GM23338 (cell line): ENCODE data around the gene MPO. TPM values are rescaled to one million over a fixed set of nuclear protein-coding genes. Genes with fewer than 3 reads are reported as not detected.

Experiments
- ATAC-seq: fragments of 200-7000 bp; cut with Tn5 transposase; 3 replicates; pipeline ENCODE4 v1.9.1; 2020
- DNase-seq: peaks from one replicate; pipeline ENCODE4 v3.0.0-alpha.2; 2015; ENCODE audit warnings: low spot score
- H2AFZ ChIP-seq: fragments of 200-600 bp; sonication (generic); 2 replicates; pipeline ENCODE4 v1.8.0; 2016; ENCODE audit warnings: antibody characterized with exemption, mild to moderate bottlenecking, moderate library complexity
- H3F3A ChIP-seq: fragments of 200-600 bp; sonication (generic); replicated peaks from 2 replicates; pipeline ENCODE4 v1.8.0; 2017; ENCODE audit warnings: antibody characterized with exemption, mixed run types, low read depth
- H3K27ac ChIP-seq: fragments of 200-600 bp; sonication (generic); 2 replicates; pipeline ENCODE4 v1.6.1; 2016; ENCODE audit warnings: low read depth
- H3K27me3 ChIP-seq: fragments of 200-600 bp; sonication (generic); 2 replicates; pipeline ENCODE4 v1.8.0; 2016; ENCODE audit warnings: mild to moderate bottlenecking, mixed run types, moderate library complexity; ENCODE audit not compliant: insufficient read depth
- H3K36me3 ChIP-seq: fragments of 200-600 bp; sonication (generic); 2 replicates; pipeline ENCODE4 v1.8.0; 2016; ENCODE audit warnings: mild to moderate bottlenecking; ENCODE audit not compliant: insufficient read depth
- H3K4me1 ChIP-seq: fragments of 200-600 bp; sonication (generic); 2 replicates; pipeline ENCODE4 v1.8.0; 2016; ENCODE audit warnings: mild to moderate bottlenecking, moderate library complexity; ENCODE audit not compliant: insufficient read depth
- H3K4me2 ChIP-seq: fragments of 200-600 bp; sonication (generic); 2 replicates; pipeline ENCODE4 v1.7.1; 2017; ENCODE audit warnings: mixed run types
- H3K4me3 ChIP-seq: fragments of 200-600 bp; sonication (generic); 2 replicates; pipeline ENCODE4 v1.6.1; 2016; ENCODE audit warnings: mixed run types
- H3K79me2 ChIP-seq: fragments of 200-600 bp; sonication (generic); replicated peaks from 2 replicates; pipeline ENCODE4 v1.8.0; 2017; ENCODE audit warnings: mild to moderate bottlenecking; ENCODE audit not compliant: insufficient read depth
- H3K9me2 ChIP-seq: fragments of 200-600 bp; sonication (generic); 2 replicates; pipeline ENCODE4 v1.8.0; 2017; ENCODE audit not compliant: insufficient read depth
- H4K20me1 ChIP-seq: fragments of 200-600 bp; sonication (generic); replicated peaks from 2 replicates; pipeline ENCODE4 v1.8.0; 2017; ENCODE audit warnings: mild to moderate bottlenecking; ENCODE audit not compliant: insufficient read depth
- H3K27ac Mint-ChIP-seq: 2 replicates; pipeline ENCODE4 v1.8.0; 2020; ENCODE audit warnings: inconsistent platforms, mild to moderate bottlenecking, moderate library complexity, mixed read lengths
- H3K27me3 Mint-ChIP-seq: 3 replicates; pipeline ENCODE4 v1.8.0; 2022; ENCODE audit warnings: low read depth, mild to moderate bottlenecking, moderate library complexity, mixed read lengths, inconsistent platforms; ENCODE audit not compliant: insufficient read depth, poor library complexity
- H3K36me3 Mint-ChIP-seq: 3 replicates; pipeline ENCODE4 v1.8.0; 2021; ENCODE audit warnings: low read depth, mild to moderate bottlenecking, inconsistent platforms, moderate library complexity, mixed read lengths
- H3K4me1 Mint-ChIP-seq: 3 replicates; pipeline ENCODE4 v1.8.0; 2020; ENCODE audit warnings: mild to moderate bottlenecking, inconsistent platforms, mixed read lengths
- H3K4me3 Mint-ChIP-seq: 3 replicates; pipeline ENCODE4 v1.8.0; 2021; ENCODE audit warnings: moderate library complexity, mild to moderate bottlenecking, inconsistent platforms, mixed read lengths
- H3K9me3 Mint-ChIP-seq: 3 replicates; pipeline ENCODE4 v1.8.0; 2020; ENCODE audit warnings: moderate library complexity, mild to moderate bottlenecking, inconsistent platforms, mixed read lengths
- CREB1 ChIP-seq: fragments of 250-450 bp; sonication (Bioruptor Pico); IDR thresholded peaks from 2 replicates; pipeline ENCODE4 v1.5.0; 2020; ENCODE audit warnings: low read depth, mild to moderate bottlenecking, moderate library complexity
- CTCF ChIP-seq, 2 experiments: fragments of 200-600 bp in 1 of 2; sonication (generic) in 1 of 2; conservative IDR thresholded peaks; 2 replicates each; pipeline versions ENCODE4 v1.5.1 to v1.6.1; 2016 to 2017; ENCODE audit warnings: antibody characterized with exemption in 2 of 2, low read depth in 2 of 2, mild to moderate bottlenecking in 2 of 2, moderate library complexity in 1 of 2
- EZH2 ChIP-seq: fragments of 200-600 bp; sonication (generic); IDR thresholded peaks from one replicate; pipeline ENCODE4 v1.8.0; 2017; ENCODE audit warnings: antibody characterized with exemption, mild to moderate bottlenecking, low read depth; ENCODE audit not compliant: unreplicated experiment
- EZH2phosphoT487 ChIP-seq: fragments of 200-600 bp; sonication (generic); IDR thresholded peaks from one replicate; pipeline ENCODE4 v1.8.1; 2018; ENCODE audit warnings: antibody characterized with exemption; ENCODE audit not compliant: unreplicated experiment
- JUNB ChIP-seq: IDR thresholded peaks from one replicate; pipeline ENCODE4 v1.6.1; 2016; ENCODE audit warnings: antibody characterized with exemption; ENCODE audit not compliant: unreplicated experiment
- NANOG ChIP-seq: IDR thresholded peaks from 2 replicates; pipeline ENCODE4 v1.6.1; 2016; ENCODE audit warnings: antibody characterized with exemption, borderline replicate concordance
- POLR2AphosphoS5 ChIP-seq: IDR thresholded peaks from 2 replicates; pipeline ENCODE4 v1.6.1; 2016; ENCODE audit warnings: antibody characterized with exemption, low read depth
- REST ChIP-seq: IDR thresholded peaks from one replicate; pipeline ENCODE4 v1.6.1; 2018; ENCODE audit warnings: antibody characterized with exemption; ENCODE audit not compliant: unreplicated experiment
- STAT1 ChIP-seq: IDR thresholded peaks from one replicate; pipeline ENCODE4 v1.6.1; 2016; ENCODE audit warnings: antibody characterized with exemption; ENCODE audit not compliant: unreplicated experiment
- ZNF114 ChIP-seq: fragments of 250-450 bp; sonication (Bioruptor Pico); IDR thresholded peaks from 2 replicates; pipeline ENCODE4 v1.5.0; 2020; ENCODE audit warnings: mild to moderate bottlenecking, moderate library complexity
- ZNF331 ChIP-seq: fragments of 250-450 bp; sonication (Bioruptor Pico); IDR thresholded peaks from 2 replicates; pipeline ENCODE4 v1.5.0; 2020; ENCODE audit warnings: low read depth, mild to moderate bottlenecking, moderate library complexity
- polyA plus RNA-seq: library from polyadenylated mRNA; unstranded; fragments of >200 nt; fragmentation: Nextera tagmentation; extraction: Ambion mirVana; gene quantifications from 2 replicates; pipeline ENCODE4 v1.2.1, GENCODE V29; 2016
- total RNA-seq: library from RNA; depleted of rRNA; stranded (reverse); fragments of >200 nt; shearing (Covaris generic); gene quantifications from 2 replicates; pipeline ENCODE4 v1.2.3, GENCODE V29; 2014
- TF ChIP-seq, protein P1 (sequence below): fragments of 250-450 bp; sonication (Bioruptor Pico); IDR thresholded peaks from 2 replicates; pipeline ENCODE4 v1.5.0; 2020; ENCODE audit warnings: mild to moderate bottlenecking, moderate library complexity
- TF ChIP-seq, protein P2 (sequence below): IDR thresholded peaks from 2 replicates; pipeline ENCODE4 v1.6.1; 2016; ENCODE audit warnings: antibody characterized with exemption

The MPO gene
- total and polyA plus RNA-seq, 2 experiments from 2014 or later = 0.08 TPM; not detected in 1

DNA sequence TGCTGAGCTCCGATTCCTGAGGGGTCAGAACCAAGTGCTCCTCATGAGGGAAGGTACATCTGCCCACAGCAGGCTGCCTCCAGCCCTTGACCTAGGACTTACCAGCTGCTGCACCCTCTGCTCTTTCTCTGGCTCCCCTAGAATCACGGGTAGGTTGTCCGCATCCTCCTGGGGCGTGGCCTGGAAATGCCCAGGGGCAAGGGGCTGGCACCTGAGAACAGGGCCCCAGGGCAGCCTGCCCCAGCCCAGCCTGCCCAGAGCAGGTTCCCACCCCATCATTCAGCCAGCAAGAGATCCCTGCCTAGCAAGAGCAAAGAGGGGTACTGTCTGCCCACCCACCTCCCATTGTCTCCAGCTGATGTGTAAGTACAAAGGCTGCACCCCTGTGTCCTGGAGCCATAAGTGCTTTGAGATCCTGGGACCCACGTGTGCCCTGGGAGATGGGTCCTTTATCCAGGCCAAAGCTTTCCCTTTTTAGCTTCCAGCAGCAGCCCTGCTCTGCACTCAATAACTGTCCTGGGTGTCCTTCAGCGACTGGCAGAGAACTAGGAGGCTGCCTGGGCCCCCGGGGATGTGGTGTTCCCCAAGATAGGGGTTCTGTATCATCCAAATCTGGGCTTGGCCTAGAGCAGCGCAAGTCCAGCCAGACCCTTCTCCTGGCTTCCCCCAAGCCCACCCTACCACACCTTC lies 42.8 kb upstream of the MPO start:
- H3K4me3 Mint-ChIP-seq = peak overlapping the region; percentile 57

More for the DNA sequence above, 42.8 kb upstream of the MPO start:
- H3K4me3 ChIP-seq = peak overlapping the region; percentile 65
- peak overlapping the region; percentile 86 for H3K4me2 ChIP-seq
- peak overlapping the region; percentile 90 for H2AFZ ChIP-seq
- ATAC-seq (no peak), DNase-seq (no peak)
- Mint-ChIP-seq H3K27me3 (peaks cover 36% of the 10 kb centered on the region), H3K9me3 (no peaks in the 10 kb centered on the region; the same call in 2 of the 3 replicates), H3K36me3 (no peaks in the 10 kb centered on the region), H3K4me1 (peaks cover 32% of the 10 kb centered on the region), H3K27ac (no peak overlapping the region)
- peaks cover 23% of the 10 kb centered on the region for H3K27me3 ChIP-seq
- no peak overlapping the region for H3K27ac ChIP-seq
- H3K36me3 ChIP-seq = no peaks in the 10 kb centered on the region
- H4K20me1 ChIP-seq = no peaks in the 10 kb centered on the region
- TF ChIP-seq NANOG = no peak
- TF ChIP-seq ZNF331 = no peak
- TF ChIP-seq EZH2phosphoT487 = no peak
- TF ChIP-seq POLR2AphosphoS5 = no peak
- no peak for TF ChIP-seq REST
- TF ChIP-seq, protein P1, sequence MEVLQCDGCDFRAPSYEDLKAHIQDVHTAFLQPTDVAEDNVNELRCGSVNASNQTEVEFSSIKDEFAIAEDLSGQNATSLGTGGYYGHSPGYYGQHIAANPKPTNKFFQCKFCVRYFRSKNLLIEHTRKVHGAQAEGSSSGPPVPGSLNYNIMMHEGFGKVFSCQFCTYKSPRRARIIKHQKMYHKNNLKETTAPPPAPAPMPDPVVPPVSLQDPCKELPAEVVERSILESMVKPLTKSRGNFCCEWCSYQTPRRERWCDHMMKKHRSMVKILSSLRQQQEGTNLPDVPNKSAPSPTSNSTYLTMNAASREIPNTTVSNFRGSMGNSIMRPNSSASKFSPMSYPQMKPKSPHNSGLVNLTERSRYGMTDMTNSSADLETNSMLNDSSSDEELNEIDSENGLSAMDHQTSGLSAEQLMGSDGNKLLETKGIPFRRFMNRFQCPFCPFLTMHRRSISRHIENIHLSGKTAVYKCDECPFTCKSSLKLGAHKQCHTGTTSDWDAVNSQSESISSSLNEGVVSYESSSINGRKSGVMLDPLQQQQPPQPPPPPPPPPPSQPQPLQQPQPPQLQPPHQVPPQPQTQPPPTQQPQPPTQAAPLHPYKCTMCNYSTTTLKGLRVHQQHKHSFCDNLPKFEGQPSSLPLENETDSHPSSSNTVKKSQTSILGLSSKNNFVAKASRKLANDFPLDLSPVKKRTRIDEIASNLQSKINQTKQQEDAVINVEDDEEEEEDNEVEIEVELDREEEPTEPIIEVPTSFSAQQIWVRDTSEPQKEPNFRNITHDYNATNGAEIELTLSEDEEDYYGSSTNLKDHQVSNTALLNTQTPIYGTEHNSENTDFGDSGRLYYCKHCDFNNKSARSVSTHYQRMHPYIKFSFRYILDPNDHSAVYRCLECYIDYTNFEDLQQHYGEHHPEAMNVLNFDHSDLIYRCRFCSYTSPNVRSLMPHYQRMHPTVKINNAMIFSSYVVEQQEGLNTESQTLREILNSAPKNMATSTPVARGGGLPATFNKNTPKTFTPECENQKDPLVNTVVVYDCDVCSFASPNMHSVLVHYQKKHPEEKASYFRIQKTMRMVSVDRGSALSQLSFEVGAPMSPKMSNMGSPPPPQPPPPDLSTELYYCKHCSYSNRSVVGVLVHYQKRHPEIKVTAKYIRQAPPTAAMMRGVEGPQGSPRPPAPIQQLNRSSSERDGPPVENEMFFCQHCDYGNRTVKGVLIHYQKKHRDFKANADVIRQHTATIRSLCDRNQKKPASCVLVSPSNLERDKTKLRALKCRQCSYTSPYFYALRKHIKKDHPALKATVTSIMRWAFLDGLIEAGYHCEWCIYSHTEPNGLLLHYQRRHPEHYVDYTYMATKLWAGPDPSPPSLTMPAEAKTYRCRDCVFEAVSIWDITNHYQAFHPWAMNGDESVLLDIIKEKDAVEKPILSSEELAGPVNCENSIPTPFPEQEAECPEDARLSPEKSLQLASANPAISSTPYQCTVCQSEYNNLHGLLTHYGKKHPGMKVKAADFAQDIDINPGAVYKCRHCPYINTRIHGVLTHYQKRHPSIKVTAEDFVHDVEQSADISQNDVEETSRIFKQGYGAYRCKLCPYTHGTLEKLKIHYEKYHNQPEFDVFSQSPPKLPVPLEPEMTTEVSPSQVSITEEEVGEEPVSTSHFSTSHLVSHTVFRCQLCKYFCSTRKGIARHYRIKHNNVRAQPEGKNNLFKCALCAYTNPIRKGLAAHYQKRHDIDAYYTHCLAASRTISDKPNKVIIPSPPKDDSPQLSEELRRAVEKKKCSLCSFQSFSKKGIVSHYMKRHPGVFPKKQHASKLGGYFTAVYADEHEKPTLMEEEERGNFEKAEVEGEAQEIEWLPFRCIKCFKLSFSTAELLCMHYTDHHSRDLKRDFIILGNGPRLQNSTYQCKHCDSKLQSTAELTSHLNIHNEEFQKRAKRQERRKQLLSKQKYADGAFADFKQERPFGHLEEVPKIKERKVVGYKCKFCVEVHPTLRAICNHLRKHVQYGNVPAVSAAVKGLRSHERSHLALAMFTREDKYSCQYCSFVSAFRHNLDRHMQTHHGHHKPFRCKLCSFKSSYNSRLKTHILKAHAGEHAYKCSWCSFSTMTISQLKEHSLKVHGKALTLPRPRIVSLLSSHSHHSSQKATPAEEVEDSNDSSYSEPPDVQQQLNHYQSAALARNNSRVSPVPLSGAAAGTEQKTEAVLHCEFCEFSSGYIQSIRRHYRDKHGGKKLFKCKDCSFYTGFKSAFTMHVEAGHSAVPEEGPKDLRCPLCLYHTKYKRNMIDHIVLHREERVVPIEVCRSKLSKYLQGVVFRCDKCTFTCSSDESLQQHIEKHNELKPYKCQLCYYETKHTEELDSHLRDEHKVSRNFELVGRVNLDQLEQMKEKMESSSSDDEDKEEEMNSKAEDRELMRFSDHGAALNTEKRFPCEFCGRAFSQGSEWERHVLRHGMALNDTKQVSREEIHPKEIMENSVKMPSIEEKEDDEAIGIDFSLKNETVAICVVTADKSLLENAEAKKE (CRISPR knock-in tag) = no peak
- no peak for TF ChIP-seq JUNB
- no peak for TF ChIP-seq CREB1 (CRISPR knock-in tag)
- no peak for TF ChIP-seq EZH2
- TF ChIP-seq STAT1 = no peak
- no peak for TF ChIP-seq ZNF114
- TF ChIP-seq, protein P2, sequence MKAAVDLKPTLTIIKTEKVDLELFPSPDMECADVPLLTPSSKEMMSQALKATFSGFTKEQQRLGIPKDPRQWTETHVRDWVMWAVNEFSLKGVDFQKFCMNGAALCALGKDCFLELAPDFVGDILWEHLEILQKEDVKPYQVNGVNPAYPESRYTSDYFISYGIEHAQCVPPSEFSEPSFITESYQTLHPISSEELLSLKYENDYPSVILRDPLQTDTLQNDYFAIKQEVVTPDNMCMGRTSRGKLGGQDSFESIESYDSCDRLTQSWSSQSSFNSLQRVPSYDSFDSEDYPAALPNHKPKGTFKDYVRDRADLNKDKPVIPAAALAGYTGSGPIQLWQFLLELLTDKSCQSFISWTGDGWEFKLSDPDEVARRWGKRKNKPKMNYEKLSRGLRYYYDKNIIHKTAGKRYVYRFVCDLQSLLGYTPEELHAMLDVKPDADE = no peak
- TF ChIP-seq CTCF (conservative IDR thresholded peaks at IDR 0.05; ENCODE audit: low read depth in 2 of 2) = no peak
- no peaks in the 10 kb centered on the region for H3K79me2 ChIP-seq
- peaks cover 19% of the 10 kb centered on the region; the same call in 1 of the 2 replicates for H3K4me1 ChIP-seq
- no peaks in the 10 kb centered on the region; the same call in 1 of the 2 replicates for H3F3A ChIP-seq
- no peaks in the 10 kb centered on the region for H3K9me2 ChIP-seq
